ENCODE measurements around the gene OR1S2. TPM values are rescaled to one million over a fixed set of nuclear protein-coding genes. Genes with fewer than 3 reads are reported as not detected.
"Not testable (repeated sequence)": the region's sequence is repeated elsewhere in the genome, so short reads cannot be mapped to it uniquely, and the experiment has no call there.

Gene OR1S2, protein sequence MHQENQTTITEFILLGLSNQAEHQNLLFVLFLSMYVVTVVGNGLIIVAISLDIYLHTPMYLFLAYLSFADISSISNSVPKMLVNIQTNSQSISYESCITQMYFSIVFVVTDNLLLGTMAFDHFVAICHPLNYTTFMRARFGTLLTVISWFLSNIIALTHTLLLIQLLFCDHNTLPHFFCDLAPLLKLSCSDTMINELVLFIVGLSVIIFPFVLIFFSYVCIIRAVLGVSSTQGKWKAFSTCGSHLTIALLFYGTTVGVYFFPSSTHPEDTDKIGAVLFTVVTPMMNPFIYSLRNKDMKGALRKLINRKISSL
- not detected for polyA plus RNA-seq (ENCODE audit: insufficient read length in 12 of 12)
- long read RNA-seq, donor 1 = 0 reads
- long read RNA-seq, donor 2 = 0 reads
- long read RNA-seq, donor 3 = 0 reads
- long read RNA-seq, donor 4 = 0 reads
- long read RNA-seq, donor 5 = 0 reads
- long read RNA-seq, donor 6 = 0 reads
- long read RNA-seq, donor 7 = 0 reads
- long read RNA-seq, donor 8 = 0 reads
- long read RNA-seq, donor 9 = 0 reads
- long read RNA-seq, donor 10 = 0 reads
- long read RNA-seq, donor 11 = 0 reads

DNA sequence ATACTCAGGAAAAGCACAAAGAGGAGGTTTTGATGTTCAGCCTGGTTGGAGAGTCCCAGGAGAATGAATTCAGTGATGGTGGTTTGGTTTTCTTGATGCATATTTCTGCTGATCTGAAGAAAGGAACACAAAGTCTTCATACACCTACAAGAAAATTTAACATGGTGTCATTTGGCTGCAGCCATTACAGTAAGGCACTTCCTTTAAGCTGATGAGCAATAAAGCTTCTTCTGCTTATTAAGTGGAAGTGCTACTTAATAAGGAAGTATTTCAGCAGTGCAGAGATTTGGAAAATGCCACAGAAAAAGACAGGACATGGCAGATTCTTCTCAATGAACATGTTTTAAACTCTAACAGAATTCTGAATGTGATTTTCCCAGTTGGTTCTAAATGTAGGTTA is at the start of gene OR1S2:
TSS of gene OR1S2 (minus strand) at position 101 of the 400 bp plus-strand sequence. CDS start at position 101, 0 bp downstream.
- DNase-seq = no peak

DNA sequence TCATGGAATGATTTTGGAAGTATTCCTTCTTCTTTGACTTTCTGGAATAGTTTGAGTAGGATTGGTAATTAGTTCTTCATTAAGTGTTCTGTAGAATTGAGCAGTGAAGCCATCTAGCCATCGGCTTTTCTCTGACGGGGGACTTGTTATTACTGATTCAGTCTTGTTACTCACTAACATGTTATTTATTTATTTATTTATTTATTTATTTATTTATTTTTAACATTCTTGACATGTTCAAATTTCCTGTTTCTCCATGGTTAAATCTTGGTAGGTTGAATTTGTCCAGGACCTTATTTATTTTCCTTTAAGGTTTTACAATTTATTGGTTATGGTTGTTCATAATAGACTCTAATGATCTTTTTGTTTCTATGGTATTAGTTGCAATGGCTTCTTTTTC is 40.0 kb upstream of the OR1S2 start:
- no peak for DNase-seq

DNA sequence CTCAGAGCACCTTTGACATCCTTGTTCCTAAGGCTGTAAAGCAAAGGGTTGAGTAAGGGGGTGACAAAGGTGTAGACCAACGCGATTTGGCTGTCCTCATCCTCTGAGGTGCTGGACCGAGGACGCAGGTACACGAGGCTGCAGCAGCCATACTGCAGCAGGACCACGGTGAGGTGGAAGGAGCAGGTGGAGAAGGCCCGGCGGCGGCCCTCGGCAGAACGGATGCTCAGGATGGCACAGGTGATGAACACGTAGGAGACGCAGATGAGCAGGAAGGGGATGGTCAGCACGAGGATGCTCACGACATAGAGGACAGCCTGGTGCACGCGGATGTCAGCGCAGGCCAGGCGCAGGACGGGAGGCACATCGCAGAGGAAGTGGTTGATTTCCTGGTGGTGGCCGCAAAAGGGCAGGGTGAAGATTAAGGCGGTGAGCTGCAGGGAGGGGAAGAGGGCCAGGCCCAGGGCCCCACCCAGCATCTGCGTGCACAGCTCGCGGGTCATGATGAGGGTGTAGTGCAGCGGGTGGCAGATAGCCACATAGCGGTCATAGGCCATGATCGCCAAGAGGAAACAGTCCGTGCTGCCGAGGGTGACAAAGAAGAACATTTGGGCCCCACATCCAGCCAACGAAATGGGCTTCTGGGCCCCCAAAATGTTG is 24.1 kb upstream of the OR1S2 start:
- no peak for DNase-seq

DNA sequence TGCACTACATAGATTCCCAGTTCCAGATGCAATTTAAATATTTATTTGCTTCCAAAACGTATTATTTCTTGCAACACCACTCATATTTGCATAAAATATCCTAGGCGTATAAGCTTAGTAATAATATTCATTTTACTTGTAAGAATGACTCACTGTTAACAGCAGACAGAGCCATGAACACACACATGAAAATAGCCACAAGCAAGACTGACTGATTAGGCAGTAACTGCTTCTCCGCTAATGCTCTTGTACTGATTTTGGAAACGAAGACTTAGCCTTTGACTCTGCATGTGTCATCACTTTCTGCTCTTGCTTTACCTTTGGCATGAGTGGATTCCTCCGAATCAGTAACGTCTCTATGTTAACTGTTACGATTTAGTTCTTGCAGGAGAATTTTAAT is 18.8 kb upstream of the OR1S2 start:
- no peak for DNase-seq

DNA sequence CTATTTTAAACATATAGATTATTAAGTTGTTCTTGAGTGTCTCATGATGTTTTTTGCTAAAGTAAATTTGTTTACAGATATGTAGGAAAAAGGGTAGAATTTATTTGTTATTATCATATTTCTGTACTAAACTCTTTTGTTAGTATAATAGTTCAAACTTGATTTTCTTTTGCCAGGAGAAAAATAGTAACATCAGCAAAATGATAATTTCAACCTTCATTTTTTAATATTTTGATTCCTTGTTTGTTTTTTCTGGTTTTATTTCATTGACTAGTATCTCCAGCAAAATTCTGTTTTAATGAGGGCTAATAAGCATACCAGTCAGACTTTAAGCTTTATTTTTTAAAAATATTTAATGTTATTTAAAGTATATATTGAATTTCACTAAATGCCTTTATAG is 12.5 kb upstream of the OR1S2 start:
- DNase-seq = no peak

DNA sequence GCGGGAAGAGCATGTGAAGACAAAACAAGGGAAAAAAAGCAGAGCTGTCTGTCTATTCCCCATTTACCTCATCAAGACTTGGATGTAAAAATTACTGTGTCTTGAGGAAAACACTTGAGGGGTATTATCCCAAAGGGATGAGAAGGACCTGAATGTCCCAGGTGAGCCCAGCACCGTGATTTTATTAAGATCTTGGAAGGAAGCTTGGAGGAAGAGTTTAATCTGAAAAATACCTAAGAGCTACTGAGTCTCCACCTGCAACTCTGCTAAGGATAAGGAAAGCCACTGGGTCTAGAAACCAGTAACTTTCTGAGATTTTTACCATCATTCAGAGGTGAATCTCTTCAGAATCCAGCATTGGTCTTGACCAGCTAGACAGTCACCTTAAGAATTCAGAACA is 8.5 kb upstream of the OR1S2 start, which contains the start of gene OR1S1:
TSS of gene OR1S1 (plus strand) at position 301 of the 400 bp plus-strand sequence.
- not testable (repeated sequence) for DNase-seq

DNA sequence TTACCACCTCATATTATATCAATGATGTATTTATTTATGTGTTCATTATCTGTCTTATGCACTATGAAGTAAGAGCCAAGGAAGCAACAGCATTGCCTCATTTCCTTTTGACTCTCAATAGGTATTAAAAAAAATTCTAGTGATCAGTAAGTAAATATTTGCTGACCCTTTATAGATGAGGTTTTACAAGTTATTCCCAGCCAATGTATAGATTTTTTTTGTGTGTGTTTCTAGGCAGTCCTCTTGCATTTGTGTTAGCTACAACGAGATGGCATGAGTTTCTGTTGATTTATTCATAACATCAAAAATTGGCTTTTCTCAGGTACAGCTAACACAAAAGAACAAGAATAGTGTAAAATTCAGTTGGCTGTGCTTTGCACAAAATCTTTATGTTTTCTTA is 4.7 kb downstream of the OR1S2 start:
- DNase-seq = no peak

DNA sequence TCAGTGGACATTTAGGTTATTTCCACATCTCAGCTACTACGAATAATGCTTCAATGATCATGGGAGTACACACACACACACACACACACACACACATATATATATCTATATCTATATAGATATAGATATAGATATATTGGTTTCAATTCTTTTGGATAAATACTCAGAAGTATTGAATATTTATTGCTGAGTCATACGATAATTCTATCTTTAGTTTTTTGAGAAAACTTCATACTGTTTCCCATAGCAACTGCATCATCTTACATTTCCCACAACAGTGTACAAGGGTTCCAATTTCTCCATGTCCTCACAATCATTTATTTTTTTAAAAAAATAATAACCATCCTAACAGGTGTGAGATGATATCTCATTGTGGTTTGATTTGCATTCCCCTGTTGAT is 8.0 kb downstream of the OR1S2 start:
- no peak for DNase-seq

DNA sequence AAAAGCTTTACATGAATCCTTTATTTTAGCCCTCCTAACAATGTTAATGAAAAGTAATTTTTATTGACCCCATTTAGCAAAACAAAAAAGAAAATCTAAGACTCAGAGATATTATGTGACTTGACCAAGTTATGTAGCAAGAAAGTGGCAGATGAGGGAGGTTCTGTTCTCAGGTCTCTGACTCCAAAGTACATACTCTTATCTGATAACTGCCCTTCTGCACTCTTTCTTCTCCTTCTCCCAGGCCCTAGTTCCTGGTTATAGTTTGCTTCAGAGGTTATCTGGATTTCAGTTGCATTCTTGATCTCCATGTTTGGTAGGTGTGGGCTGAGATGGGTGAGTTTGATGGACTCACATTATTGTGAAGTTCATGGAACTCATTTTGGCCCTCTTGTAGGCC is 10.6 kb downstream of the OR1S2 start:
- DNase-seq = no peak

DNA sequence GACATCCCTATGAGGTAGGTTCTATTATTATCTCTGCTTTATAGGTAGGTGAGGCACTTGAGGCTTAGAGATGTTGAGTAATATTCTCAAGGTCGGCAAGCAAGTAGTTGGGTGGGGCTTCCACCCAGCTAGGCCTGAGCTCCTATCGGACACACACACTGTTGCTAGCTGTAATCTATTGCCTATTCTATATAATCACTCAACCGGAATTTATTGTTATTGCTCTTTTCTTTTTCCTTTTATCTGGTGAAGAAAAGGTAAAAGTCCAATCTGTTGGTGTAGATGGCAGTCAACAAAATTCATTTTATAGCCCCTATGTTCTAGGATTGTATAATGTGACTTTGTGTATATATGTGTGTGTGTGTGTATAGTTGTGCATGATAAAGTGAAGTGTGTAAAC is 11.7 kb downstream of the OR1S2 start:
- no peak for DNase-seq

DNA sequence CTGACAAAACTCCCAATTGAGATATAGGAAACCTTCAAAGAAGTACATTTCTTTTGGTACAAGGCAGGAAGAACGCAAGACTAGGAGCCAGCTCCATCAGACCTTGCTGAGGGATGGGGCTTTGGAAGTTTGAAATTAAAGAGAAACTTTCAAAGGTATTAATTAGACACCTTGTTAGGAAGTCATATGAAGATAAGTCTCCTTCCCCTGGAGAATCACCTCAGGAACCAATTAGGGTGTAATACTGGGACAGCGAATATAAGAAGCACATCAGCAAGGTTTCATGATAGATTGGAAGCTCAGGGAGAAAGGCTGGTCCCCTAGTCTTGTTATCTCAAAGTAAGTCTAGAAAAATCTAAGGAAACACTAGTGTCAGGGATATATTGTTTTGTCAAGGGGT is 15.2 kb downstream of the OR1S2 start, which contains the start of gene OR9Q2:
TSS of gene OR9Q2 (plus strand) at position 301 of the 400 bp plus-strand sequence. CDS start 1,421 bp downstream, outside the sequence.
- no peak for DNase-seq

DNA sequence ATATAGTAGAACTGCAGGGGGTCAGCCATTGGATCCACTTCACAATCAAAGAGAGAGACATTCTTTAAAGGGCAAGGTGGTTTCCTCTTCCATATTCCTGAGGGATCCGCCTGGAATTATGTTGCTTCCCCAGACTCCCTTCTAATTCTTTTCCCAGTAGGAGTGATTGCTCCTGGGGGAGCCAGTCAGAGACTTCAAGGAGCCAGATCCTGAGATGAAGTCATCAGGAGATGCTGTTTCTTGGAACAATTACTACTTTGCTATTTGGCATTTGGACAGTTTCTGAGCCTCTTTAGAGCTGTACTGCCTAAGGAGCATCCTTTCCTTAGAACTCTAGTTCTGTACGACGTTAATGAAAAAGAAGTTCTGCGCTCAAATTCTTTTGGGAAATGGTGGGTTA is 17.0 kb downstream of the OR1S2 start:
- no peak for DNase-seq

DNA sequence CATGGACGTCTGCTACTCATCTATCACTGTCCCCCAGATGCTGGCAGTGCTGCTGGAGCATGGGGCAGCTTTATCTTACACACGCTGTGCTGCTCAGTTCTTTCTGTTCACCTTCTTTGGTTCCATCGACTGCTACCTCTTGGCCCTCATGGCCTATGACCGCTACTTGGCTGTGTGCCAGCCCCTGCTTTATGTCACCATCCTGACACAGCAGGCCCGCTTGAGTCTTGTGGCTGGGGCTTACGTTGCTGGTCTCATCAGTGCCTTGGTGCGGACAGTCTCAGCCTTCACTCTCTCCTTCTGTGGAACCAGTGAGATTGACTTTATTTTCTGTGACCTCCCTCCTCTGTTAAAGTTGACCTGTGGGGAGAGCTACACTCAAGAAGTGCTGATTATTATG is 24.3 kb downstream of the OR1S2 start:
- DNase-seq = no peak

DNA sequence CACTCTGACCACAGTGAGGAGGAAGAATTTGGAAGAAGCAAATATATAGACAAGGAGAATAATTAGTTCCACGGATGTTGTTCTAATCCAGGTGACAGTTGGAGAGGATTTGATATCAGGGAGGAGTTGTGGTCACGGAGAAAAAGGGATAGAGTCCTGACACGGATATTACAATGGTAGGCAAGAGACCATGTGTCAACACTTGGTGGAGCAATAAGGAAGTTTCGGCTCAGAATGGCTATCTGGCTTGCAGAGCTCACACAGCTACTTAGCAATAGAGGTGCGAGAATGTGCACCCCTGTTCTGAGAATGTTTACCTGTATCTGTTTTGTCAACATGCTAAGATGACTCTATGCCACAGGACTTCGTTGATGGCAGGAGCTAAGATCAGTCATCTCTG is 25.5 kb downstream of the OR1S2 start:
- no peak for DNase-seq

DNA sequence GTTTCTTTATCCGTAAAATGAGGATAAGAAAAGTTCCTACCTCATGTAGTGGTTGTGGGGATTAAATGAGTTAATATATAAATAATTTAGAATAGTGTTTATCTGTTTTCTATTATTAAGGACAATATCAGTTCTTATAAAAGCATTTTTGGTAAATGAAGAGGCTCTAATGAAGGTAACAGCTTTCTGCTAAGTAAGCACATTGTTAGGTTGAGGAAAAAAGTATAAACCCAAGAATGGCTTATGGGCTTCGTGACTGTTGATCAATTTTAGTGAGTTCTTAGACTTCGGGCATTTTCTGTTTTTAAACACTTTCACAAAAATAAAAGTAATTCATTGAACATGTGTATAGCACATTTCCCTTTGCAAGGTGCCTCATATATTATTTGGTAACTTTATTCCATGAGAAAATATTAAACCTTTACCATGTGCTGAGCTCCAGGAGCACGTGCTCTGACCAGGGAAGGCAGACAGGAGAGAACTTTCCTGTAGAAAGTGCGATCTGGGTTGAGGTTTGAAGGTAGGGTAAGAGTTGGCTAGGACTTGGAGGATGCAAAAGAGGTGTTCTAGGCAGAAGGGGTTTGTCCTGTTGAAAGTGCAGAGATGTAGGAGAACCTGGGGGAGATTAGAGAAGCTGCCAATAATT is 26.4 kb downstream of the OR1S2 start:
- DNase-seq = no peak

DNA sequence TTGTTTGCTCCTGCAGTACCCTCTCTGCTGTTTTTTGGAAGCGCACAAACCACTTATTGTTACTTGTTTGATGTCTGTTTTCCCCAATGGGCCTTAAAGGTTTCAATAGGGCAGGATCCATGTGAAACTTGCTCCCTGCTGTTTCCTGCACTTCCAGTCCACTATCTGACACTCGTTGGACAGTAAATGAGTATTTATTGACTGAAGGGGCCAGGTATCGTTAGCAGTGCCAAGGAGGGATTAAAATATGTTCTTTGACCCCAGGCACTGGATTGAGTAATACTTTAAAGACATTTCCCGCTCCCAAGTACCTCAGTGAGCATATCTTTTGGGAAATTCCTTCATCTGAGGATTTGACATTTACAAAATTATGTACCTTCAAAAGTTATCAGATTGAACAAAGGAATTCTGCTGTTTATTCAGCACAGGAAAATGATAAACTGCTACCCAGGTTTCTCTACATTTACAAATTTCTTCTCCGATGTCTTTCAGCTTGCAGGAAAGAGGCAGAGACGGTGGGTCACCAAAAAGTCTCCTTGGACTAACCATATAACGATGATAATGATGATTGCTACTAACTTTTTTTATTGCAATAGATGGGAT is 38.3 kb downstream of the OR1S2 start:
- DNase-seq = no peak

DNA sequence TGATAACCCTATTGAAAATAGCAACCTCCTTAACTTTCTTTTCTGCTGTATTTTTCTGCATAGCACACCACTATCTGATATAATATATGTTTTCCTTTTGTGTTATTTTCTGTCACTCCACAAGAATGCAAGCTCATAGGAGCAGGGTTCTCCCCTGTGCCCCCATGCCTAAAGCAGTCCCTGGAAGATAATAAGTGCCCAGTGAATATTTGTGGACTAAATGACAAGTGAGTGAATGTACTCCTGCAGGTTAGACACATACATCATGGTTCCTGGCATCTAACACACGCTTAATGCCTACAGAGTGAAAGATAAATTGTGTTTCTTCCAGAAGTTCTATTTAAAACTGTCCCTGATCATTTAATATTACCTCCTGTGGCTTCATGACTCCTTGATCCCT is 39.0 kb downstream of the OR1S2 start:
- no peak for DNase-seq

DNA sequence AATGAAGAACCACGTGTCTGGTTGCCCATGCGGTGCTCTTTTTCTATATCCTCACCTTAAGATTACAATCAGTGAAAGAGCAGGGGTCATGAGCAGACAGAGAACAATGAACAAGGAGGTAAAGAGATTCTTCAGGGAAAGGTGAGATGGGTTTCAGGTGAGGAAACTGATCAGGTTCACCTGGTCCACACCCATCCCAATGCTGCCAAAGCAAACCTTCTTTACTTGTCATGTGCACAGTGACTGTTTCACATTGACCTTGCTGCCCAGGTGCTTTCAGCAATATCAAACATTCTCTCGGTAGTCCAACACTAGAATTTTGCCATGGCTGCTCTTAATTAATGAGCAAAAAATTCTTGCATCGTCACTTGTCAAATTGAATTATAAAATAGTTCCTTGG is 39.6 kb downstream of the OR1S2 start:
- DNase-seq = no peak

Data from muscle of arm (tissue), 14 donors.